Fibroblast of skin of right biceps (primary cell): ENCODE measurements around the gene INSR.

Source experiments
- DNase-seq: peaks from one replicate; pipeline ENCODE4 v3.0.0-alpha.2; 2013

INSR gene

DNA sequence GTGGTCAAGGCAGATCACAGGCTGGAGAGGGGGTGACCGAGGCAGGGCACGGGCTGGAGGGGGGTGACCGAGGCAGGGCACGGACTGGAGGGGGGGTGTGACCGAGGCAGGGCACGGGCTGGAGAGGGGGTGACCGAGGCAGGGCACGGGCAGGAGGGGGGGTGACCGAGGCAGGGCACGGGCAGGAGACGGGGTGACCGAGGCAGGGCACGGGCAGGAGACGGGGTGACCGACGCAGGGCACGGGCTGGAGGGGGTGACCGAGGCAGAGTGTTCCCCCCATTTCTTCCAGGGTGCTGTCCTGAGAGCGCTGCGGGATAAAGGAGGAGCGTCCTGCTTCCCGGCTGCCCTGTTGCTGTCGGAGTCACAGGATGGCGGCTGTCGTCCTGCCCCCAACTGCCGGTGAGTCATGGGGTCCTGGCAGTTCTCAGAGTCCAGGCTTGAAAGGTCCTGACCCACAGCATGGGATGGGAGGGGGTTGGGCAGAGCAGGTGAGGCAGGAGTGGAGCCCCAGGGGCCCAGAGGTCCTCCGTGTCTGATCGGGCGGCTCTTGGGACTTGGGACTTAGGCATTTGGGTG, 219.4 kb downstream of the INSR start:
- no peak for DNase-seq

DNA sequence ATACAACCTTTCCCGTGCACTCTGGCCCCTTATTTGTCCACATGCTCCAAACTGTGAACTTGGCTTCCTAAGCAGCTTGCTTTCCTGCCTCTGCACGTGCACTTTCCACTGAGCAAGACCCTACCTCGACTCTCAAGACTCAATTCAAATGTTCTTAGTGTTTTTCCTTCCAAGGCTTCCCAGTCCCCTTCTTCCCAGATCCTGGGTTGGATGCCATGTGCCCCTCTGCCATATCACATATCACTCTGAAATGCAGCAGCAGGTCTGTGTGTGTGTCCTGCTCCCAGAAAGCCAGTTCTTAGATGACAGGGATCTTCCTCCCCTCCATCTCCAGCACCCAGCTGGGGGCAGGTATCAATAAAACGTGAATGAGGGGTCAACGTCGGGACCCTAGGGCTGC, 221.7 kb downstream of the INSR start:
- no peak for DNase-seq

DNA sequence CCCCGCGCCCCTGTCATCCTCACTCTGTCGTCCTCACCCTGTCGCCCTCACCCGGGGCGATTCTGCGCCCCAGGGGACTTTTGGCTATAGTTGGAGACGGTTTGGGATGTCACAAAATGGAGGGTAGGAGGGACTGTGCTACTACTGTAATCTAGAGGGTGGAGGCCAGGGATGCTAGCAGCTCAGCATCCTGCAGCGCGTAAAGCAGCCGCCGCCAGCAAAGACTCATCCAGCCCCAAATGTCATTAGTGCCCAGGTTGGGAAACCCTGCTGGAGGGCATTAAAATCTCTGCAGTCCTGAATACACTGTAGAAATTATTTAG, 224.3 kb downstream of the INSR start:
- no peak for DNase-seq

DNA sequence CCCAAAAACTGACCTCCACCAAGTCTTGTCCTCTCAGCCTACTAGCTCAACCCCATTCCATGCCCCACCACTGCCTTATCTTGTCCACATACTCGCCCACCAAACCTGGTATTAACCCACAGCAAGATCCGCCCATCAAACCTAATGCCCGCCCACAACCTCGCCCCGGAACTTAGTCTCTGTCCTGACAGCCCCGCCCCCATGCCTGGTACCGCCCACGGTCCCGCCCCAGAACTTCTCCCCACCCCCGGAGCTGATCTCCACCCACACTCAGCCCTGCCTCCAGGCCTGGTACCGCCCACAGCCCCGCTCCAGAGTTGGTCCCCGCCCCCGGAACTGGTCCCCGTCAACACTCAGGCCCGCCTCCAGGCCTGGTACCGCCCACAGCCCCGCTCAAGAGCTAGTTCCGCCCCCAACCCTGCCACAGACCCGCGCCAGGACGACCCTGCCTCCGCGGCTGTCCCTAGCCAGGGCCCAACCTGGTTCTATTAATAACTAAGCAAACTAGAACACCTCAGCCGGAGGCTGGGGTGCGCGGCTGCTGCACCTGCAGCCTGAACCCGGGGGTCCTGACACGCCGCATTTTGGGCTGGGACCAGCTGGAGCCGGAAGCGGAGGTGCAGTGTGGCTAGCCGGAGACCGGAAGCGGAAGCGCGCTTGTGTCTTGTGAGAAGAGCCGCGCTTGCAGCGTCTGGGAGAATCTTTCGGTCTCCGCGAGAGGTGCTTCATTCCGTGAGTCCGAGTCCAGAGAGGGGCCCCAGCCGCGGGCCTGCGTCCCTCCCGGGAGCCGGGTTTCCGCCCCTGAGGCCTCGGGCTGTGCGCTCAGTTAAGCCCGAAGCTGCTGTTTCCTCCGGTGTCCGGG, 224.9 kb downstream of the INSR start, which contains the start of gene ZNF557:
Gene ZNF557 (plus strand): TSS at position 662 of the 862 bp plus-strand sequence. CDS start 5,372 bp downstream, outside the sequence.
- peak; percentile 96 for DNase-seq

DNA sequence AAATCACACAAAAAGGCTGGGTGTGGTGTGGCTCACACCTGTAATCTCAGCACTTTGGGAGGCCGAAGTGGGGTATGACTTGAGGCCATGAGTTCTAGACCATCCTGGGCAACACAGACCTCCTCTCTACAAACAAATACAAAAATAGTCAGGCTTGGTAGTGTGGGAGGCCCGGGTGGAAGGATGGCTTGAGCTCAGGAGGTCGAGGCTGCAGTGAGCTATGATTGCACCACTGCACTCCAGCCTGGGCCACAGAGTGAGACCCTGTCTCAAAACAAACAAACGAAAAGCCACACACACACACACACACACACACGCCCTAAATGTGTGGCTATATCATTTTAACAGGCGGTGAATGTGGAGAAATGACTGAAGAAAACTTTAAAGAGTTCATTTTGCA, 225.6 kb downstream of the INSR start:
- DNase-seq, result no peak

DNA sequence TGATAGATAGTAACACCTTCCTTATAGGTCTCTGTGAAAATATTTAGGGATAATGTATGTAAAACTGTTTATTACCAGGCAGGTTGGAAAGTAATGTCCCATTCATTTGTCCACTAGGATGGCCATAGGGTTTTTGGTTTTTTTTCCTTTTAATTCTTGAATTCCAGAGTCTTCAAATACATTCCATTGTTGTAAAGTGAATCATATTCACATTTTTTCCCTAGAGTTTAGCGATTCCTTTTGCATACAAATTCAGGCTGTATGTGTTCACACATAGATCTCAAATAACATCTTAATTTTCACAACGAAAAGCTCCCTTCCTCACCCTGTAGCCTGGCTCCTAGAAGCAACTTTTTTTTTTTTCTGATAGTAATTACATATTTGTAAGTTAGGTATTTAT, 226.5 kb downstream of the INSR start:
- peak; percentile 33 for DNase-seq

DNA sequence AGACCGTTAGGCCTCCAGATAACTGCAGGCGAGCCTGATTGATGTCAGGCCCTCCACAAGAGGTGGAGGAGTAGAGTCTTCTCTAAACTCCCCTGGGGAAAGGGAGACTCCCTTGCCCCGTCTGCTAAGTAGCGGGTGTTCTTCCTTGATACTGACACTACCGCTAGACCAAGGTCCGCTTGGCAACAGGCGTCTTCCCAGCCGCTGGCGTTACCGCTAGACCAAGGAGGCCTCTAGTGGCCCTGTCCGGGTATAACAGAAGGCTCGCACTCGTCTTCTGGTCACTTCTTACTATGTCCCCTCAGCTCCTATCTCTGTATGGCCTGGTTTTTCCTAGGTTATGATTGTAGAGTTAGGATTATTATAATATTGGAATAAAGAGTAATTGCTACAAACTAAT, 227.1 kb downstream of the INSR start:
- DNase-seq, result peak; percentile 10

DNA sequence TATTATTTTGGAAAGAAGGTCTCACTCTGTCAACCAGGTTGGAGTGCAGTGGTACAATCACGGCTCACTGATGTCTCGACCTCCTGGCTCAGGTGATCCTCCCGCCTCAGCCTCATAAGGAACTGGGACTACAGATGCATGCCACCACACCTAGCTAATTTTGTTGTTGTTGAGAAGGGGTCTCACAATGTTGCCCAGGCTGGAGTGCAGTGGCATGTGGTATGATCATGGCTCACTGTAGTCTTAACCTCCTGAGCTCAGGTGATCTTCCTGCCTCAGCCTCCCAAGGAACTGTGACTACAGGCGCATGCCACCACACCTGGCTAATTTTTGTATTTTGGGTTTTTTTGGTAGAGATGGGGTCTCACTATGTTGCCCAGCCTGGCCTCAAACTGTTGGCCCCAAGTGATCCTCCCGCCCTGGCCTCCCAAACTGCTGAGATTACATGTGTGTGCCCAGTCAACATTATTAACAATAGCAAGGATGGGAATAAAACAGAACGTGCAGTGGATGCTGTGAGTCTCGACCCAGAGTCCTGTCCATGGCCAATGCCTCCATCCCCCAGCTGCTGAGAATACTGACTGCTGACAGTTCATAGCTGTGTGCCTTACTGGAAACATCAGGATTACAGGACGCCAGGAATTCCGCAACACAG, 230.3 kb downstream of the INSR start:
- no peak for DNase-seq

DNA sequence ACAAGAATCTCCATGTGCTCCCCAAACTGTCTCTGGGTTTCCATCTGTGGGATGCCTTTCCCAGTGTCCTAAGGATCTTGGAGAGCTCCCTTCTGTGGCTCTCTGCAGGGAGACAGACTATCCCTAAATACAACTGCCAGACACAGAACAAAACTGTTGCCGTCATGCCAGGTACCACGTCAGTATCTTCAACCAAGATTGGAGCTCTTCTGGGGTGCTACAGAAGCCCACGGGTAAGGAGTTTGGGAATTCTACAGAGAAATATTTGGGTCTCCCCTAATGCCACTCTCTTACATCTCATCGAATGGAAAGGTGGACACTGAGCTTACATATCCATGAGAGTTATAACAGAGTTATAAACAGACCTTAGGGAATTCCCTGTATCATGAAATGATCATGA, 230.9 kb downstream of the INSR start:
- no peak for DNase-seq
